NOMO-1 treated with DMSO at 0.1 percent for 48 hours (cell line): ENCODE measurements around the gene HABP2.
A peak's percentile ranks its signal among the peaks of the same experiment; 100 is the strongest.

Source experiments
- DNase-seq: peaks from one replicate; lab custom pipeline; 2025; ENCODE audit not compliant: unreplicated experiment; lab: John Stamatoyannopoulos, UW

Gene HABP2

DNA sequence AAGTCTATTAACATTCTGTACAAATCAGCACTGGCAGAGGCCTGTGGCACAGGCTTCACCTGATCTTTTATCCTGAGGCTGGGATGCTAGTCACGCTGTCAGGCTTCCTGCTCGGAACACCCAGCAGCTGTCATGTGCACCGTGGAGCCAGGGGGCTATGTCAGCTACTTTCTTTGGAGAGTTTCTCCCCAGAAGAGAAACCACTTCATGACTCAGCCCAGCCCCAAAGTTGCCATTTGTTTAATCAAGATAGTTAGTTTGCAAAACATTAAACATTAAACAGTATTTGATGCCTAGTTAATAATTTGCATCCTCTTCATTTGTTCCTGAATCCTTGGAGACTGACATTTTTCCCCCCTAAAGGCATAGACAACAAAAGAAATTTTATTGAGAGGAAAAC lies at the start of gene HABP2:
TSS of gene HABP2 (plus strand) at position 353 of the 400 bp plus-strand sequence. CDS start 69 bp downstream, outside the sequence.
- no peak for DNase-seq

GRCh38 chr10:113503930-113504329 lies 48.9 kb upstream of the HABP2 start:
- DNase-seq: peak; percentile 36

- no peak for DNase-seq
Observed at GRCh38 chr10:113504423-113504822, 48.4 kb upstream of the HABP2 start.

DNA sequence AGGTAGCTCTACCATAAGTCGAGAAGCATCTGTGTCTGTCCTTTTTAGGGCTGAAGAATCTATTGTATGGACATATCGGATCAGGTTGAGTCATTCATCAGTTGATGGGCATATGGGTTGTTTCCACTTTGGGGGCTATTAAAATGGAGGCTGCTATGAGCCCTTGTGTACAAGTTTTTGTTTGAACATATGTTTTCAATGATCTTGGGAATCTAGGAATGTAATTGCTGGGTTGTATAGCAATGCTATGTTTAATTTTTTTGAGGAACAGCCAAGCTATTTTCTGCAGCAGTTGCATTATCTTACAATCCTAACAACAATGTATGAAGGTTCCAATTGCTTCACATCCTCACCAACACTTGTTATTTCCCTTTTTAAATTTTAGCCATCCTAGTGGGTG lies 46.4 kb upstream of the HABP2 start:
- DNase-seq: no peak

- DNase-seq: no peak
Observed at GRCh38 chr10:113511419-113511818, 41.4 kb upstream of the HABP2 start.

GRCh38 chr10:113515161-113515560 lies 37.7 kb upstream of the HABP2 start:
- no peak for DNase-seq

GRCh38 chr10:113515601-113516000 lies 37.3 kb upstream of the HABP2 start:
- no peak for DNase-seq

- DNase-seq: no peak
Observed at GRCh38 chr10:113516061-113516460, 36.8 kb upstream of the HABP2 start.

GRCh38 chr10:113517165-113517900 lies 35.5 kb upstream of the HABP2 start:
- DNase-seq: no peak

- no peak for DNase-seq
Observed at GRCh38 chr10:113517901-113518260, 35.0 kb upstream of the HABP2 start.

GRCh38 chr10:113518415-113518814 lies 34.4 kb upstream of the HABP2 start:
- DNase-seq: no peak

DNA sequence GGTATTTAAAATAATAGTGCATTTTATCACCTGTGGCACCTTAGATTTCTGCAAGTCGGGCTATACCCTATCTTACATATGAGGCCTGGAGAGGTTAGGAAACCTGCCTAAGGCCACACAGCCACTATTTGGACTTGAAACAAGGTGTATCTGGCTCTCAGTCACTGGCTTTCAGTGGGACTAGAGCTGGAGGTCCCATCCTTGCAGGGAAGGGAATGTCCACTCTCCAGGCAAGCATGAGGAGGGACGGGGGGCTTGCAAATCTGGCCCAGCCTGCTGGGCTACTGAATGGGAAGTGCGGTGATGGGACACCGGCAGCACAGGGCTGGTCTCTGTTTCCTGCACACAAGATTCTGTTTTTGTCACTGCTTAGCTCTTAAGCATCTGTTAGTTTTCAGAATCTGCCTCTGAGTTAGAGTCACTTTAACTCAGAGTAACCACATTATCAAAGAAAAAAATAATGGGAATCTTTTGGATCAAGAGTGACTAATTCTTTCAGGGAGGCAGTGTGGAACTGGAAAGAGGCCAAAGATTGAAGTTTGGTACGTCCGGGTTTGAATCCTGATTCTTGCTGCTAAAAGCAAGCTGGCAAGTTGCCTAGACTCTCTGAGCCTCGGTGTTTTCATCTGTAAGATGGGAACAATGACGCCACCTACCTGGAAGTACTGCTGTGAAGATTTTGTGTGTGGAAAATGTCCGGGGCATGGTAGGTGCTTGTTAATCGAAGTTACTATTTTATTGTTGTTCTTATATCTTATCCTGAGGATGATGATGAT lies 33.8 kb upstream of the HABP2 start:
- DNase-seq: no peak

GRCh38 chr10:113519681-113520115 lies 33.2 kb upstream of the HABP2 start:
- no peak for DNase-seq

GRCh38 chr10:113520261-113520660 lies 32.6 kb upstream of the HABP2 start:
- DNase-seq: no peak

- DNase-seq: peak; percentile 44
Observed at GRCh38 chr10:113520690-113521474, 32.0 kb upstream of the HABP2 start.

GRCh38 chr10:113521475-113521795 lies 31.4 kb upstream of the HABP2 start:
- no peak for DNase-seq

DNA sequence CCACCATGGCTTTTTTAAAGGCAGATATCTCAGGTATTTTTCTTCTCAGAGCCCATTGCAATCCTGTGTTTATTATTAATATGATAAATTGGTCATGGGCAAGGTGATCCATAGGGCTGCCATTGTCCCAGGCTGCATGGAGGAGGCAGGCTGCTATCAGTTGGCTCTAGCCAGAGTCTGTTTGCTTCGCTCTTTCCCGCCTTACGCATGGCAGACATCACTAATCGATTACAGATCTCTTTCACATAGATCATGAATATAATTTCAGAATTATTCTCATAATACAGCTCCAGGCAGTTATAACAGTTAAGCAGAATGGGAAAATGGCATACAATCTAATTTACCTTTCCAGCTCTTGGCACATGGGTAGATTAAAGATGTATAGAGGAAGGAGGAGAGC lies 30.4 kb upstream of the HABP2 start:
- no peak for DNase-seq

- no peak for DNase-seq
Observed at GRCh38 chr10:113523071-113523470, 29.8 kb upstream of the HABP2 start.

GRCh38 chr10:113523628-113524027 lies 29.2 kb upstream of the HABP2 start:
- no peak for DNase-seq

GRCh38 chr10:113524120-113524519 lies 28.7 kb upstream of the HABP2 start:
- no peak for DNase-seq

DNA sequence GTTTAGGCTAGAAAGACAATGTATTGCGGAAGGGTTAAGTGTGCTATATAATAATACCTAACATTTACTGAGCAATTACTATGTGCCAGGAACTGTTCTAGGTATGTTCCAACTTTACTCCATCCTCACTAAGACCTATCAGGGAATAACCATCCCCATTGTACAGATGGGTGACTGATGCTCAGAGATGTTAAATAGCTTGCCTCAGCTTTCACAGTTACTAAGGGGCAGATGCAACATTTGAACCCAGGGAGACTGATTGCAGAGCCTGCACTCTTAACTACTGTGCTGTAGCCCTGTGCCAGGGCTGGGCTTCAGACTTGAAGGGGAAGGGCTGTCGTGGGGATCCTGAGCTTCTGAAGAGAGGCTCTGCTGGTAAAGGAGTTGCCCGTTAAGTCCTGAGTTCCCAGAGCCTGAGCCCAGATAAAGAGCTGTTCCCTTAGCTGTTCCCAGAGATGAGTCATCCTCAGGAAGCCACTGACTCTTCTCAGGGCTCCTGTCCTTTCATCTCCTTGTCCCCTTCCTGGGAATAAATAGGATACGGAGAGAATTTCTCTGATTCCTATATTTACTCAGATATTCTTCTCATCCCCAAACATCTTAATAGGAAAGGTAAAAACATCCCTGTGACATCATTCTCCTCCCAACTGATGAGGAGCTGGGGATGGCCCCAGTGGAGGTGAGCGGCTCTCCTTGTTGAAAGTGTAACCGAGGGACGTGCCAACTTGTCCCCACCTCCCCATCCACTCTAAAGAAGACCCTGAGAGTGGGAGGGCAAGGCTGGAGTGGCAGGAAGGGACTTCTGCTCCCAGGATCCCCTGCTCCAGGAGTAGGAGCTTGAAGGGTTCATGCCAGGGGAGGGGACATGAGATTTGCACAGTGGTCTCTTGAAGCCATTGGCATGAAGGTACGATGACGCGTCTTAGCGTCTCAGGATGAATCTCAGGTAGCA lies 28.0 kb upstream of the HABP2 start:
- DNase-seq: no peak
